ENCODE measurements around the gene TRA2B. TPM values are rescaled to one million over a fixed set of nuclear protein-coding genes. Genes with fewer than 3 reads are reported as not detected.

TRA2B gene
- 100 to 1,000 TPM; 549 to 585 TPM for total RNA-seq
- polyA plus RNA-seq (2013, experiment 1 of 2): 136 TPM
- polyA plus RNA-seq (2013, experiment 2 of 2): 462 TPM
- 250 to 1,451 (median 474) reads per million in 172 experiments for total RNA-seq

- Histone ChIP-seq H3K4me3 (ENCODE audit: low read length) (peak within 1 kb of the TSS; percentile 96), H3K27me3 (ENCODE audit: control insufficient read depth in 1 of 2, insufficient read depth in 2 of 2, low read length in 2 of 2) (no peaks in the 10 kb centered on the region), H3K9me3 (ENCODE audit: control insufficient read depth in 1 of 2, insufficient read depth in 1 of 2, low read length in 2 of 2) (no peaks in the 10 kb centered on the region), H3K4me1 (ENCODE audit: insufficient read depth, low read length) (peaks cover 7% of the 10 kb centered on the region), H3K36me3 (ENCODE audit: insufficient read depth, low read length) (no peaks in the 10 kb centered on the region), H3K27ac (ENCODE audit: low read depth in 1 of 2, low read length in 2 of 2) (peak within 1 kb of the TSS; percentile 100)
- peaks cover 48% of the 10 kb centered on the region for H3K36me3 Mint-ChIP-seq (ENCODE audit: low read depth)
- ChIA-PET CTCF (interaction anchor here (1.0 to 1.2 kb wide), 2 partner anchors 632 to 1202 kb away, joined by 3 to 4 read pairs; partner anchors contain the start of gene RPL39L), POLR2A (interaction anchor here (0.6 to 3.5 kb wide), 30 partner anchors 11 to 1808 kb away, joined by 3 to 116 read pairs (median 4); partner anchors contain the start of genes BCL6, DNAJB11, EIF4A2 and RPL39L)
- H3K27ac Mint-ChIP-seq: peak within 1 kb of the TSS; percentile 98
- intact Hi-C loops (cut with DNase I, micrococcal nuclease): loop anchor here (1.0 to 5.0 kb wide), 6 partner anchors 10 to 849 kb away; partner anchors contain the start of genes DNAJB11 (in 2 of the 2), EIF4A2 (in 1 of the 2) and SENP2 (in 1 of the 2)
- H3K4me1 Mint-ChIP-seq (ENCODE audit: low read depth): peaks cover 54% of the 10 kb centered on the region
- peak; percentile 88 for ATAC-seq (ENCODE audit: poor library complexity)
- DNase-seq: peak; percentile 97 to 99 (median 98)
- no peaks in the 10 kb centered on the region for H3K9me3 Mint-ChIP-seq
- TF ChIP-seq CTCF (IDR thresholded peaks at IDR 0.05): no peak
- H3K4me3 Mint-ChIP-seq: peak within 1 kb of the TSS; percentile 97
- no peaks in the 10 kb centered on the region for H3K27me3 Mint-ChIP-seq
Observed at GRCh38 chr3:185937689-185938374, at the start of gene TRA2B. Gene TRA2B (minus strand): TSS chr3:185938014. CDS start chr3:185937860, 154 bp downstream.

GRCh38 chr3:185986198-185986777 lies 48.5 kb upstream of the TRA2B start:
- H3K4me3 Mint-ChIP-seq: no peak overlapping the region
- peaks cover 5% of the 10 kb centered on the region for H3K27me3 Mint-ChIP-seq
- Histone ChIP-seq H3K9me3 (ENCODE audit: control insufficient read depth in 1 of 2, insufficient read depth in 1 of 2, low read length in 2 of 2) (no peaks in the 10 kb centered on the region), H3K27ac (ENCODE audit: low read depth in 1 of 2, low read length in 2 of 2) (no peak overlapping the region), H3K27me3 (ENCODE audit: control insufficient read depth in 1 of 2, insufficient read depth in 2 of 2, low read length in 2 of 2) (no peaks in the 10 kb centered on the region), H3K4me1 (ENCODE audit: insufficient read depth, low read length) (peaks cover 8% of the 10 kb centered on the region), H3K36me3 (ENCODE audit: insufficient read depth, low read length) (no peaks in the 10 kb centered on the region), H3K4me3 (ENCODE audit: low read length) (no peak overlapping the region)
- DNase-seq (peak in 2 of 14 experiments; percentile 6 to 13), ATAC-seq (ENCODE audit: poor library complexity) (no peak)
- ChIA-PET POLR2A (no interaction called here), CTCF (interaction anchor here (0.6 kb wide), 1 partner anchor 631 kb away, joined by 3 read pairs; no protein-coding TSS in a partner anchor)
- H3K36me3 Mint-ChIP-seq (ENCODE audit: low read depth): no peaks in the 10 kb centered on the region
- H3K9me3 Mint-ChIP-seq: no peaks in the 10 kb centered on the region
- no peak for TF ChIP-seq CTCF (IDR thresholded peaks at IDR 0.05)
- no peaks in the 10 kb centered on the region for H3K4me1 Mint-ChIP-seq (ENCODE audit: low read depth)
- H3K27ac Mint-ChIP-seq: no peak overlapping the region
- intact Hi-C loops (cut with DNase I, micrococcal nuclease): loop anchor here (5.0 to 10.0 kb wide), 2 partner anchors 256 to 839 kb away; no protein-coding TSS in a partner anchor

- intact Hi-C loops (cut with DNase I, micrococcal nuclease): loop anchor here (5.0 to 10.0 kb wide), 2 partner anchors 273 to 841 kb away; no protein-coding TSS in a partner anchor
- Mint-ChIP-seq H3K4me1 (ENCODE audit: low read depth) (no peaks in the 10 kb centered on the region), H3K36me3 (ENCODE audit: low read depth) (no peaks in the 10 kb centered on the region), H3K27ac (no peak overlapping the region), H3K9me3 (no peaks in the 10 kb centered on the region), H3K4me3 (no peak overlapping the region), H3K27me3 (peaks cover 5% of the 10 kb centered on the region)
- no peak overlapping the region for H3K27ac ChIP-seq (ENCODE audit: low read depth in 1 of 2, low read length in 2 of 2)
- no peaks in the 10 kb centered on the region for H3K36me3 ChIP-seq (ENCODE audit: insufficient read depth, low read length)
- H3K27me3 ChIP-seq (ENCODE audit: control insufficient read depth in 1 of 2, insufficient read depth in 2 of 2, low read length in 2 of 2): no peaks in the 10 kb centered on the region
- DNase-seq (no peak), ATAC-seq (ENCODE audit: poor library complexity) (no peak)
- H3K9me3 ChIP-seq (ENCODE audit: control insufficient read depth in 1 of 2, insufficient read depth in 1 of 2, low read length in 2 of 2): no peaks in the 10 kb centered on the region
- H3K4me1 ChIP-seq (ENCODE audit: insufficient read depth, low read length): peaks cover 8% of the 10 kb centered on the region
- CTCF ChIA-PET: interaction anchor here (0.7 to 1.5 kb wide), 2 partner anchors 108 to 555 kb away, joined by 3 to 14 read pairs; no protein-coding TSS in a partner anchor
- no peak overlapping the region for H3K4me3 ChIP-seq (ENCODE audit: low read length)
- POLR2A ChIA-PET: no interaction called here
- TF ChIP-seq CTCF (IDR thresholded peaks at IDR 0.05): no peak
Observed at GRCh38 chr3:185984203-185984602, 46.4 kb upstream of the TRA2B start.
